Transverse colon (tissue), 1 donor: Measurements from ENCODE around the gene MECR.

Experiments used
- EP300 ChIP-seq: sonication (generic); formaldehyde crosslinking; IDR thresholded peaks from one replicate; pipeline ENCODE4 v1.6.1; 2017; ENCODE audit warnings: antibody characterized with exemption, low read depth
- POLR2A ChIP-seq: fragments of 450-650 bp; IDR thresholded peaks from one replicate; pipeline ENCODE4 v1.6.1; 2016; ENCODE audit warnings: antibody characterized with exemption, mild to moderate bottlenecking, moderate library complexity

DNA sequence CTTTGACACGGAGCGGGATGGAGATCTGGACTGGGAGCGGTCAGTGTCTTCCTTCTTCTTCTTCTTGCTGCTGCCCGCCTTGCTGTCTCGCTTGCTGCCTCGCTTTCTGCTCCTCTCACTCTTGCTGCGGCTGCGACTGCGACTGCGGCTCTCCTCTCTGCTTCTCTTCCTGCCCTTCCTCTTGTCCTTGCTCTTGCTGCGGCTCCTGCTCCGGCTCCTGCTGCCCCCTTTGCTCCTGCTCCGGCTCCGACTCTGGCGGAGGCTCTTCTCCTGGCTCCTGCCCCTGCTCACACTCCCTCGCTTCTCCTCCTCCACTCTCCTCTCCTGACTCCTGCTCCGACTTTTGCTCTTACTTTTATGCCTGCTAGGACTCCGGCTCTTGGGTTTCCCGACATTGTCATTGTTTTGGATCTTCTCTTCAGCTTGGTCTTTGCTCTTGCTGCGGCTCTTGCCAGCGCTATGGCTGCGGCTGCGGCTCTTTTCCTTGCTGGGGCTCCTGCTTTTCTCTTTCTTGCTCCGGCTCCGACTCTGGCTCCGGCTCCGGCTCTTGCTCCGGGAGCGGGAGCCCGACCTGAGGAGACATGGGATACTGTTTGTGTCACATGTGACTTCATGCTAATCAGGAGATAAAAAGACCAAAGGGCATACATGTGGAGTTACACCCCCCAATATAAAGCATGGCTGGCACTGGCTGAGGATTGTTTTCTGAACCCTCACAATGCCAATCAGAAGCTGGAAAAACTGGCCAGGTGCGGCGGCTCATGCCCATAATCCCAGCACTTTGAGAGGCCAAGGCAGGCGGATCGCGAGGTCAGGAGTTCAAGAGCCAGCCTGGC is 81.9 kb downstream of the MECR start:
- no peak for TF ChIP-seq POLR2A
- no peak for TF ChIP-seq EP300
